ENCODE results near the gene YPEL4. TPM values are rescaled to one million over a fixed set of nuclear protein-coding genes. Genes with fewer than 3 reads are reported as not detected.

Gene YPEL4
- total RNA-seq, 1 experiment from 2014 or later = 0.32 TPM

DNA sequence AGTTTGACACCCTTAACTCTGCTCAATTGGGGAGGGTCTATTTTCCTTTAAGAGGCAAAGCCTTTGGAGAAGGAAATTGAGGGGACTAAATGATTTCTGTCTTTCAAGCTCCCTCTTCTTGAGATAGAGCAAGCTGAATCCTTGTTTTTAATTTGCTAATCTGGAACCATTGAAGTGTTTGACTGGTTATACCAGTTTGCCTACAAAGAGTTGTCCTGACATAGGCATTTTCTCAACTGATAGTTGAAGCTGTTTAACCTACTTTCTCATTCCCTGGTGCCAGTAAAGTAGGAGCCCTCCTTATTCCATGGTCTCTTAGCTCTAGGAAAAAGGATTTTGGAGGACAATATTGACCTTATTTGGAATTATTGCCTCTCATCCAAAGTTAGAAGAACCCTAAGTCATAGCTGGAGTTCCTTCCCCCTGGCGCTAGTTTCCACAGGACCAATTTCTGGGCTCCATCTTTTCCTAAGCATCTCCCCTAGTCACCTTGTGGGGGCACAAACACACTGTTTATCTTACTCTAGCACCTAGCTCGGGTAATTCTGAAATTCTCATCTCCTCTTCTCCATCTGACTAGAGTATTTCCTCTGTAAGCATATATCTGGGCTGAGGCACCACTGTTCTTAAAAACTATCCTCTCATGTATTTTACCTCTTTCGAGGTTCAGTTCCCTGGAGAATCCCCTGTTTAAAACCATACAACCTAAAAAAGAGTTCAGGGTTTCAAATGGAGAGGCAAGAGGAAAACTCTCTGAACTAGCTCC lies 25.6 kb upstream of the YPEL4 start:
- Histone ChIP-seq H3K9me2 (ENCODE audit: insufficient read depth) (no peaks in the 10 kb centered on the region), H3K27me3 (ENCODE audit: insufficient read depth, low read length) (no peaks in the 10 kb centered on the region), H3K4me2 (ENCODE audit: low read length) (no peak overlapping the region), H4K20me1 (ENCODE audit: insufficient read depth) (0 out of 2 replicates have a peak, but pooled peaks cover 4% of the 10 kb centered on the region), H2AFZ (ENCODE audit: low read depth, low read length, poor library complexity, severe bottlenecking) (no peak overlapping the region), H3K36me3 (ENCODE audit: control insufficient read depth in 1 of 2, insufficient read depth in 2 of 2, low read length in 2 of 2) (peaks cover 27 to 40% of the 10 kb centered on the region in 2 experiments), H3K79me2 (ENCODE audit: insufficient read depth, low read length) (peaks cover 95% of the 10 kb centered on the region), H3K27ac (ENCODE audit: low read depth, low read length) (no peak overlapping the region), H3K9me3 (ENCODE audit: control insufficient read depth in 1 of 2, insufficient read depth in 1 of 2, low read depth in 1 of 2, low read length in 2 of 2) (no peaks in the 10 kb centered on the region), H3K4me3 (replicated peaks in 1 of 2; ENCODE audit: low read depth in 1 of 2, low read length in 2 of 2) (no peak overlapping the region), H3K4me1 (ENCODE audit: control insufficient read depth in 1 of 2, insufficient read depth in 2 of 2, low read length in 2 of 2) (peaks cover 0 to 6% of the 10 kb centered on the region in 2 experiments; a peak in 1 of 4 replicates), H3K9ac (ENCODE audit: low read length) (no peak overlapping the region)
- ChIA-PET RAD21 (ENCODE audit: low non-redundant PET in 1 of 2, low total read pairs in 2 of 2, uncharacterized antibody in 2 of 2, unreplicated experiment in 2 of 2) (interaction anchor here in 1 of 2 experiments (0.6 kb wide), 1 partner anchor 28 kb away, joined by 3 read pairs; no protein-coding TSS in a partner anchor), POLR2A (no interaction called here), CTCF (interaction anchor here (0.7 kb wide), 1 partner anchor 125 kb away, joined by 3 read pairs; no protein-coding TSS in a partner anchor)
- TF ChIP-seq RAD21 (IDR thresholded peaks at IDR 0.05; ENCODE audit: low read depth) (no peak), TCF7L2 (IDR thresholded peaks at IDR 0.05; ENCODE audit: borderline replicate concordance, extremely low read depth, insufficient read depth, insufficient read length) (no peak), SRF (IDR thresholded peaks at IDR 0.05; ENCODE audit: low read depth) (no peak)
- TF ChIP-seq, protein P1, sequence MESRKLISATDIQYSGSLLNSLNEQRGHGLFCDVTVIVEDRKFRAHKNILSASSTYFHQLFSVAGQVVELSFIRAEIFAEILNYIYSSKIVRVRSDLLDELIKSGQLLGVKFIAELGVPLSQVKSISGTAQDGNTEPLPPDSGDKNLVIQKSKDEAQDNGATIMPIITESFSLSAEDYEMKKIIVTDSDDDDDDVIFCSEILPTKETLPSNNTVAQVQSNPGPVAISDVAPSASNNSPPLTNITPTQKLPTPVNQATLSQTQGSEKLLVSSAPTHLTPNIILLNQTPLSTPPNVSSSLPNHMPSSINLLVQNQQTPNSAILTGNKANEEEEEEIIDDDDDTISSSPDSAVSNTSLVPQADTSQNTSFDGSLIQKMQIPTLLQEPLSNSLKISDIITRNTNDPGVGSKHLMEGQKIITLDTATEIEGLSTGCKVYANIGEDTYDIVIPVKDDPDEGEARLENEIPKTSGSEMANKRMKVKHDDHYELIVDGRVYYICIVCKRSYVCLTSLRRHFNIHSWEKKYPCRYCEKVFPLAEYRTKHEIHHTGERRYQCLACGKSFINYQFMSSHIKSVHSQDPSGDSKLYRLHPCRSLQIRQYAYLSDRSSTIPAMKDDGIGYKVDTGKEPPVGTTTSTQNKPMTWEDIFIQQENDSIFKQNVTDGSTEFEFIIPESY (IDR thresholded peaks at IDR 0.05; ENCODE audit: extremely low read depth, insufficient replicate concordance, low read length) = no peak
- intact Hi-C loops (cut with micrococcal nuclease) = no loop called here
- ATAC-seq = no peak
- no TSS peak for BruUV-seq (replicated peaks)
- DNase-seq (ENCODE audit: low read depth, low spot score) = no peak

DNA sequence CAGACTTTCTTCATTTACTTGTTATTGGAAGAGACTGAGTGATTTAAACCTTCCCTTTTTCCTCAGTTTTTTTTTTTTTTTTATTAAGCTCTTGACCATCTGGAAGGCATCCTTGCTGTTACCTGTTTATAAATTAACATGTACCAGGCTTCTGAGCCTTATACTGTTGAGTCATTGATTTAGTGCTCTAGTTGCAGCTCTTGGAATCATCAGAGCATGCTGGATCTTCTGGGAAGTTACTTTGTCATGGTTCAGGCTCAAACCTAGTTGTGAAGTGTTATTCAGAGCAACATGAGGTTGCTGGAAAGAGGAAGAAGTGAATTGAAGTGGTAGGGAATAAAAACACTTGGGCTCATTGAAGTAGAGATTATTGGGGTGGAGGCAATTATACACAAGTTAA lies 24.5 kb upstream of the YPEL4 start:
- TF ChIP-seq SIN3A (IDR thresholded peaks at IDR 0.05; ENCODE audit: low read depth) = no peak
- TF ChIP-seq, protein P2, sequence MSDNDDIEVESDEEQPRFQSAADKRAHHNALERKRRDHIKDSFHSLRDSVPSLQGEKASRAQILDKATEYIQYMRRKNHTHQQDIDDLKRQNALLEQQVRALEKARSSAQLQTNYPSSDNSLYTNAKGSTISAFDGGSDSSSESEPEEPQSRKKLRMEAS (IDR thresholded peaks at IDR 0.05) = no peak
- no peak for TF ChIP-seq RAD21 (IDR thresholded peaks at IDR 0.05; ENCODE audit: low read depth)
- no peak for TF ChIP-seq ZNF274 (IDR thresholded peaks at IDR 0.05; ENCODE audit: low read depth, low read length)
- no peak for TF ChIP-seq POLR2A (IDR thresholded peaks at IDR 0.05; ENCODE audit: borderline replicate concordance, extremely low read depth, insufficient read depth, insufficient read length)
- TF ChIP-seq, protein P1 (IDR thresholded peaks at IDR 0.05; ENCODE audit: extremely low read depth, insufficient replicate concordance, low read length) = no peak
- no peak for TF ChIP-seq CBX3 (IDR thresholded peaks at IDR 0.05; ENCODE audit: low read depth)
- TF ChIP-seq ELF1 (IDR thresholded peaks at IDR 0.05; ENCODE audit: borderline replicate concordance, low read depth) = no peak
- no peak for TF ChIP-seq ZFX (IDR thresholded peaks at IDR 0.05)
- TF ChIP-seq EZH2 (IDR thresholded peaks at IDR 0.05) = no peak
- ChIA-PET RAD21 (ENCODE audit: low non-redundant PET in 1 of 2, low total read pairs in 2 of 2, uncharacterized antibody in 2 of 2, unreplicated experiment in 2 of 2) (no interaction called here), POLR2A (no interaction called here), CTCF (no interaction called here)
- no peaks in the 10 kb centered on the region for H3K27me3 ChIP-seq (ENCODE audit: insufficient read depth, low read length)
- 0 out of 2 replicates have a peak, but pooled peaks cover 4% of the 10 kb centered on the region for H4K20me1 ChIP-seq (ENCODE audit: insufficient read depth)
- H2AFZ ChIP-seq (ENCODE audit: low read depth, low read length, poor library complexity, severe bottlenecking) = no peak overlapping the region
- H3K9ac ChIP-seq (ENCODE audit: low read length) = no peak overlapping the region
- H3K9me3 ChIP-seq (ENCODE audit: control insufficient read depth in 1 of 2, insufficient read depth in 1 of 2, low read depth in 1 of 2, low read length in 2 of 2) = no peaks in the 10 kb centered on the region
- DNase-seq (ENCODE audit: low read depth, low spot score) (no peak), ATAC-seq (no peak)
- no TSS peak for BruUV-seq (replicated peaks)
- peaks cover 27 to 35% of the 10 kb centered on the region in 2 experiments for H3K36me3 ChIP-seq (ENCODE audit: control insufficient read depth in 1 of 2, insufficient read depth in 2 of 2, low read length in 2 of 2)
- H3K4me2 ChIP-seq (ENCODE audit: low read length) = no peak overlapping the region
- H3K27ac ChIP-seq (ENCODE audit: low read depth, low read length) = no peak overlapping the region
- H3K4me1 ChIP-seq (ENCODE audit: control insufficient read depth in 1 of 2, insufficient read depth in 2 of 2, low read length in 2 of 2) = peaks cover 4 to 6% of the 10 kb centered on the region in 2 experiments
- no peak overlapping the region for H3K4me3 ChIP-seq (replicated peaks in 1 of 2; ENCODE audit: low read depth in 1 of 2, low read length in 2 of 2)
- H3K9me2 ChIP-seq (ENCODE audit: insufficient read depth) = no peaks in the 10 kb centered on the region
- intact Hi-C loops (cut with micrococcal nuclease) = no loop called here
- H3K79me2 ChIP-seq (ENCODE audit: insufficient read depth, low read length) = peaks cover 95% of the 10 kb centered on the region

Data from HCT116 (cell line).